NCI-H69 (cell line): Measurements from ENCODE around the gene MAP3K19.
A peak's percentile ranks its signal among the peaks of the same experiment; 100 is the strongest.
"Not testable (repeated sequence)": the region's sequence is repeated elsewhere in the genome, so short reads cannot be mapped to it uniquely, and the experiment has no call there.

ENCODE experiments used
- DNase-seq: peaks from one replicate; lab custom pipeline; 2025; lab: John Stamatoyannopoulos, UW

MAP3K19 gene

DNA sequence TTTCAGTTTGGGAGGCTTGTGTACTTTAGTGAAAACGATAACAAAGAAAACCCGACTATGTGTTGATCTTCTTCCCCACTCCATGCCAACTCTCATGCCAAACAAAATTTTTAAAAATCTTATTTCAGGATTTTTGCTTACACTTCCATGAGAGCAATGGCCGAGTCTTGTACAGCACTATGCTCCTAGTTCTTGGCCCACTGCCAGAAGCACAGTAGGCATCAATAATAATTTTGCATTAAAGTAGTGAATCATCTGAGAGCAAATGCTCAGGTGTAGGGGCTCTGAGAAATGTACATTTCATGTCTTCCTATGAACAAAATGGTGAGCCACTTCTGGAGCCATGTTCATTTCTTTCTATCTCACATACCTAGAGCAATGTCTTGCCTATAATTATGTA is 62.2 kb downstream of the MAP3K19 start:
- DNase-seq, result peak; percentile 61

- no peak for DNase-seq
Measured at GRCh38 chr2:134982603-134983002, 64.6 kb downstream of the MAP3K19 start.

DNA sequence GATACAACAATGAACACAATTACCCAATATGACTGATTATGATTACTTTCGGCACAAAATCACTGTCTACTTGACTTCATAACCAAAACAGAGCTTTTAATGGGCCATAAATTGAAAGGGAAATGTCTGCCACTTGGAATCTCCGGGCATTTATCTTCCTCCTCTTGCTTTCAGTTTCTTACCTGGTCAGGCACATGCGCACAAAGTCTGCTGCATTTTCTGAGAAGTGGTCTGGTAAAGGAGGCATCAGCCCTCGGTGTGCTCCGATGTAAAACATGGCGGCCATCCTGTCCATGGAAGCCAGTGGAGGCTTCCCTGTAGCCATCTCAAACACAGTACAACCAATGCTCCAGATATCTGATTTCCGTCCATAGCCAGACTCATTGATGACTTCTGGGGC is 66.6 kb downstream of the MAP3K19 start:
- DNase-seq, result no peak

DNA sequence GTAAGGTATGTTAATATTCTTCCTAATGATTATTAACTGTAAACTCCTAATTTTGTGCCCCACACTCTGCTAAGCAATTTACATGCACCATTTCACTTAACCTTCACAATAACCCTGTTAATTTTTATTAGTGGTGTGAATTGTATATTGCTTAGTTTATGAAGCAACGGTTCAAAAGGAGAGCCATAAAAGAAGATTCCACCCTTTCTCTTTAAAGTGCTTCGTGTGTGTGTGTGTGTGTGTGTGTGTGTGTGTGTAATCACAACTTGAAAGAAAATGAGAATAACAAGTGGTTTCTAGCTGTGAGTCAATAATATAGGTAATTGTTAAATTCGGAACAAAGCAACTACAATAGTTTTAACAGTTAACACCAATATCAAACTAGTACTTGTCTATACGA is 68.0 kb downstream of the MAP3K19 start:
- DNase-seq, result no peak

- DNase-seq, result not testable (repeated sequence)
Measured at GRCh38 chr2:134977104-134977503, 70.1 kb downstream of the MAP3K19 start.

- DNase-seq, result no peak
Measured at GRCh38 chr2:134976074-134976702, 71.1 kb downstream of the MAP3K19 start.

DNA sequence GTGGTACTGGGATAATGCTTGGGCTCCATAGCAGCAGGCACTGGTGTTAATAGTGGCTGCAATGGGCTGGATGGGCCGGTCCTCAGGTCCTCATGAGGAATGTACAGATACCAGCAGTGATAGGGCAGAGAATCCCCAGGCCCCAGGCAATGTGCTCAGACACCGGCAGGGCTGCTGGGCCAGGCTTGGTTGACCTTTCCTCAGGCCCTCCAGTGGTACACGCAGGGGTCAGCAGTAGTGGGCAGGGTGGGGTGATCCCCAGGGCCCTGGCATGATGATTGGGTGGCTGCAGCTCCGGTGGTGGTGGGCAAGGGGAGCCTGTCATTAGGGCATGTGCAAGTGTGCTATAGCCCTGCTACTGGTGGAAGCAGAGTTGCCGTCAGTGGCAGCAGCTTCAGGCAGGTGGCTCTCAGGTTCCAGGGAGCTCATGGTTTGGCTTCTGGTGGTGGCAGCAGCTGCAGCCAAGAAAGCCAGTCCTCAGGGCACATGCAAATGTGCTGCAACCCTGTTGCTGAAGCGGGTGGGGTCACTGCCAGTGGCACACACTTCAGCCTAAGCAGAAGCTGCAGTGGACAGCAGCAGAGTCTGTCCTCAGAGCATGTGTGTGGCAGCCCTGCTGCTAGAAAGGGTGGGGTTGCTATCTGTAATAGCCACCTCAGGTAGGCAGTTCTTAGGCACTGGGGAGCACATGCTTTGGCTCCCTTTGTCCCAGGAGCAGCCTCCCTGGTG is 71.8 kb downstream of the MAP3K19 start:
- no peak for DNase-seq

DNA sequence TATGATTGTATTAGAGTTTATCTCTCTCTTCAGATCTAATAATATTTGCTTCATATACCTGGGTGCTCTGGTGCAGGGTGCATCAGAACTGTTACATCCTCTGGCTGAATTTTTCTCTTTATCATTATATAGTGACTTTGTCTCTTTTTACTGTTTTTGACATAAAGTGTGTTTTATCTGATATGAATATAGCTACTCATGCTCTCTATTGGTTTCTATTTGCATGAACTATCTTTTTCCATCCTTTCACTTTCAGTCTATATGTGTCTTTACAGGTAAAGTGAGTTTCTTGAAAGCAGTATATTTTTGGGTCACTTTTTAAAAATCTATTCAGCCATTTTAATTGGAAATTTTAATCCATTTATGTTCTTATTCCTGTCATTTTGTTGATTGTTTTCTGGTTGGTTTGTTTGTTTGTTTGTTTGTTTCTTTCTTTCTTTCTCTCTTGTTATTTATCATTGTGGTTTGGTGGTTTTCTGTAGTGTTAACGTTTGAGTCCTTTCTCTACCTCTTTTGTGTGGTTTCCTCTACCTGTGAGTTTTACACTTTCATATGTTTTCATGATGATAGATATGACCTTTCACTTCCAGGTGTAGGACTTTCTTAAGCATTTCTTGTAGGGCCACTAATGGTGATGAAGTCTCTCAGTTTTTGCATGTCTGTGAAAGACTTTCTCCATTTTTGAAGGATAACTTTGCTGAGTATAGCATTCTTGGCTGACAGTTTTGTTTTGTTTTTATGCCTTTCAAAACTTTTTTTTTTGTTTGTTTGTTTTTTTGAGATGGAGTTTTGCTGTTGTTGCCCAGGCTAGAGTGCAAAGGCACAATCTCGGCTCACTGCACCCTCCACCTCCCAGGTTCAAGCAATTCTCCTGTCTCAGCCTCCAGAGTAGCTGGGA is 73.8 kb downstream of the MAP3K19 start:
- no peak for DNase-seq

DNA sequence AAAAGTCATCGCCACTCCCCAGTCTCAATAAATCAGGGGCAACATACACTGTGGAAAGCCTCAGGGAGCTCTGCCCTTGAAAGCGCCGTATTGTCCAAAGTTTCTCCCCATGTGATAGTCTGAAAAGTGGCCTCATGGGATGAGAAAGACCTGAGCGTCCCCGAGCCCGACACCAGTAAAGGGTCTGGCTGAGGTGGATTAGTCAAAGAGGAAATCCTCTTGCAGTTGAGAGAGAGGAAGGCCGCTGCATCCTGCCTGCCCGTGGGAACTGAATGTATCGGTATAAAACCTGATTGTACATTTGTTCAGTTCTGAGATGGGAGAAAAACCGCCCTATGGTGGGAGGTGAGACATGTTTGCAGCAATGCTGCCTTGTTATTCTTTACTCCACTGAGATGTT is 80.1 kb downstream of the MAP3K19 start:
- not testable (repeated sequence) for DNase-seq

DNA sequence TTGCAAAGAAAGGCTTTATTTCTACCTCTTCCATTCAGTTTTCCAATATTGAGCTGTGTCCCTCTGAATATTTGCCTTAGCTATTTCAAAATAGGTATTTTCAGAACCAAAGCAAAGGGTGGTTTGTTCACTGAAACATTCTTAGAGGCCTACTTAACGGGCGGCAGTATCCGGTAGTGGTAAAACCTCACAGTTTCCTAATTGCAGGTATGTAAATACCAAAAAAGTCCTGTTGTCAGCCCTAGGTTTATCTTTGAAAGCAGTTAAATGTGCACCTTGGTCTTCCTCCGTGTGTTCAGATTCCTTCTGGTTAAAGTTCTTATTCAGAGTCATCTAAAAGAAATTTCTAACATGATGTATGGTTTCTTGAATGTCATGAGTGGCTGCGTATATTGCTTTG is 89.8 kb downstream of the MAP3K19 start:
- no peak for DNase-seq

- DNase-seq, result no peak
Measured at GRCh38 chr2:134955744-134956143, 91.5 kb downstream of the MAP3K19 start.

DNA sequence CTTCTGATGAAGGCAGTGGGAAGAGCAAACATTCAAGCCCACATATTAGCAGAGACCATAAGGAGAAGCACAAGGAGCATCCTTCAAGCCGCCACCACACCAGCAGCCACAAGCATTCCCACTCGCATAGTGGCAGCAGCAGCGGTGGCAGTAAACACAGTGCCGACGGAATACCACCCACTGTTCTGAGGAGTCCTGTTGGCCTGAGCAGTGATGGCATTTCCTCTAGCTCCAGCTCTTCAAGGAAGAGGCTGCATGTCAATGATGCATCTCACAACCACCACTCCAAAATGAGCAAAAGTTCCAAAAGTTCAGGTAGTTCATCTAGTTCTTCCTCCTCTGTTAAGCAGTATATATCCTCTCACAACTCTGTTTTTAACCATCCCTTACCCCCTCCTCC is 93.2 kb downstream of the MAP3K19 start:
- no peak for DNase-seq

- DNase-seq, result no peak
Measured at GRCh38 chr2:134952608-134953007, 94.6 kb downstream of the MAP3K19 start.

- DNase-seq, result no peak
Measured at GRCh38 chr2:134950886-134951285, 96.4 kb downstream of the MAP3K19 start.

DNA sequence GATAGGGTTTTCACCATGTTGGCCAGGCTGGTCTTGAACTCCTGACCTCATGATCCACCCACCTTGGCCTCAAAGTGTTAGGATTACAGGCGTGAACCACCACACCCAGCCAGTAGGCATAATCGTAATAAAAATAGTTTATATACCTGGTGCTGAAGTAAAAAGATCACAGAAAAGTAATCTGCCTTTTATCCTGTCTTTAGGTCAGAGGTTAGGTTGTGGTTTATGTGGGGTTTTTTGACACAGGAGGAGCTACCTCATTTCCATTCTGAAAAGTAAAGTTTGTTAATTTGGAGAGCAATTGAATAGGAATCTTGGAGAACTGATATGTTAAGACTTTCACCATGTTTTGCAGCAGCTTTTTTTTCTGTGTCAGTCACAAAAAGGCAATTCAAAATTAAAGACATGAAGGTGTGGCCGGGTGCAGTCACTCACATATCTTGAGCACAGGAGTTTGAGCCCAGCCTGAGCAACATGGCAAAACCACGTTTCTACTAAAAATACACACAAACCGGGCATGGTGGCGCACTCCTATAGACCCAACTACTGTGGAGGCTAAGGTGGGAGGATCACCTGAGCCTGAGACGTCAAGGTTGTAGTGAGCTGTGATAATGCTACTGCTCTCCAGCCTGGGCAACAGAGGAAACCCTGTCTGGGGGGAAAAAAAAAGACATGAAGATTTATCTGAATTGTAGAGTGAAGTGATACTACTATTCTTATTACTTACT is 97.1 kb downstream of the MAP3K19 start:
- no peak for DNase-seq

GRCh38 chr2:134946073-134946472 is 101.2 kb downstream of the MAP3K19 start:
- no peak for DNase-seq

DNA sequence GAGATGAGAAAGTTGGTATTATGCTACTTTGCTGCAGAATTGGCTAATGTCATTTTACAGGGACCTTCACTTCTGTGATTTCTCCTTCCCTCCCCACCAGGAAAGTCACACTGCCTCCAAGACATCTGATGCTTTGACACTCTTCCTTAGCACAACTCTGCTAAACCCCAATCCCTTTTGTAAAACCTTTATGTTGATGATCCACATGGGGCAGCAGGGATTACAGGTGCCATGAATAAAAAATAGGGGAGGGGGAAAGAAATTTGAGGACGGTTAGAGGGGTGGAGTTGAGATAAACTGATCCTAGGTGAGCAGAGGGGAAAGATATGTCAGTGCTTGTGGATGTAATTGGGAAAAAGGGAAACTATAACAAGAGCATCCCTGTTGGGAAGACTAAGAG is 102.3 kb downstream of the MAP3K19 start:
- DNase-seq, result no peak

- no peak for DNase-seq
Measured at GRCh38 chr2:134943540-134943939, 103.7 kb downstream of the MAP3K19 start.

DNA sequence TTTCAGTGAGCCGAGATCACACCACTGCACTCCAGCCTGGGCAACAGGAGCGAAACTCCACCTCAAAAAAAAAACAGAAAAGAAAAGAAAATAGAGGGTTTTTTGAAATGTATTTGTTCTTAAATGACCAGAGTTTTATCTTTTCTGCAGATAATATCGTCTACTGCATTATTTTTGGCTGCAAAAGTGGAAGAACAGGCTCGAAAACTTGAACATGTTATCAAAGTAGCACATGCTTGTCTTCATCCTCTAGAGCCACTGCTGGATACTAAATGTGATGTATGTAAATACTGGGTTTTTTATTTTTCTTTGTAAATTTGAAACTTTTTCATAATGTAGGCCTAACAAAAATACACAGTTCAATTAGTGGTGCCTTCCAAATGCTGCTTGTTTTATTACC is 110.6 kb downstream of the MAP3K19 start:
- no peak for DNase-seq

DNA sequence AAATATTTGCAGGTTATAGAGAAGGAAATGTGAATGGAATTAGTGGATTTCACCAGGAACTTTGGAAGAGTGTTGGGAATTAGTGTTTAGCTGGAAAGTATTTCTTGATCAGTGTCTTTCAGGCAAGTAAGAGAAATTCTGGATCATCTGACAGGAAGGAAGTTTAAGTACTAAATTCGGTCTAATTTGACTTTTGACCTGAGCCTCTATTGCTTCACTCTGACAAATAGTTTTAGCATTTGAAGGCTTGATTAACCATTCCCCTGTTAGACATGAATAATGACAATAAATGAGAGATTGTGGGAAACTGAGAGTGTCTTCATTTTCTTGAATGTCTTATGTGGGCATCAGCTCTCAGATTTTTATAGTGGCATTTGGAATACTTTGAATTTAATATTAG is 112.6 kb downstream of the MAP3K19 start:
- DNase-seq, result no peak

GRCh38 chr2:134934150-134934549 is 113.1 kb downstream of the MAP3K19 start:
- no peak for DNase-seq

- DNase-seq, result no peak
Measured at GRCh38 chr2:134933732-134934131, 113.5 kb downstream of the MAP3K19 start.
